ENCODE data around the gene ENDOU.

ENDOU gene

DNA sequence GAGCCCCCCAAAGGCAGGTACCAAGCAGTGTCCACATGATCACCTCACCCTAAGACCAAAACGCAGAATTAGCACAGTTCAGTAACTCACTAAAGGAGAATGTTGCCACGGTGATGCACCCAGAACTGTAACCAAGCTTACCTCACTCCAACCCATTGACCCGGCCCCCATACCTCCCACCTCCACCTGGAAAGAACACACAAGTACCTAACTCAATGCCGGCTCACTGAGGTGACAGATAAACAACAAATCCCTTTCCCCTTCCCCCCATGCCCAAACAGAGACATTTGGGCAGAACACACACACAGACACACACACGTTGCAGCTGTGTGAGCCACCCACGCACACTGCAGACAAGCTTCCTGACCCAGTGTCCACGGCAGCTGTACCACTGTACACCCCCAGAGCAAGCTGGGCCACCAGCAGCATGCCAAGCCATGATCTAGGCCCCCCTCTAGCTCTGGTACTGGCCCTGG is 32.1 kb upstream of the ENDOU start:
- no peak for DNase-seq

DNA sequence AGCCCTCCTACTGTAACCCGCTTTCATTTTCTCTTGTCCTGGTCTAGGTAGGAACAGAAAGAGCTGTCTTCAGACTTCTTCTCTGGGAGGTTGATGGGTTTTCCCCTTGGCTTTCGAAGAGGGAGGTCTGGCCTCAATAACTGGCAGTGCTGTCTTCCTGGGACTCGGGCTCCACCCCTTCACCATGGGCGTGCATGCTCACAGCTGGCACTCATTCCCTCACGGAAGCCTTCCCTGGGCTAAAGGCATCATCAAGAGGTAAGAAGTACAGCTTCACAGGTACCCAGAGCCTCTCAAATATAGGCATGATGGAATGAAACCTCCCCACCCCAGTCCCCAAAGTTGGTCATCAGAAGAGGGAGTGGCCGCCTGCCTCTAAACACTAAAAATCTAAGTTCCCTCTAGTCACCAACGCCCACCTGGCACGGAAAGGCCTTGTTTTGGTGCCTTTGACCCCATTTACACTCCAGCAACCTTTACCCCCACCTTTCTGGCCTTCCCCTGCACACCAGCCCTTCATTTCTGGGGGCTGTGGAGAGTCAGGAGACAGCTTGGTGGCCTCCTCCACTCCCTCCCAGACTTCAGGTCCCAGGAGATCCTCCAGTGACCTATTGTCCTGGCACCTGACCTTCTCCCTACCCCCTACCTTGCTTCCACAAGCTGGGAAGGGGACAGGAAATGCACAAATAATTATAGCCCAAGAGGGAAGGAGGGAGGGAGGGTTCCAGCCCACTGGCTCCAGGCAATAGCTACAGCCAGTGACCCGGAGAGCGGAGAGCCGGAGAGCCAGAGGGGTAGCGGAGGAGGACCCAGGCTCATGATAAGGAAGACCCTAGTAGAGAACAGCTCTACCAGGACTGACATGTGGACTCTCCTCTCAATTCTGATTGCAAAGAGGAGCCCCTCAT is 30.6 kb upstream of the ENDOU start:
- no peak for DNase-seq

DNA sequence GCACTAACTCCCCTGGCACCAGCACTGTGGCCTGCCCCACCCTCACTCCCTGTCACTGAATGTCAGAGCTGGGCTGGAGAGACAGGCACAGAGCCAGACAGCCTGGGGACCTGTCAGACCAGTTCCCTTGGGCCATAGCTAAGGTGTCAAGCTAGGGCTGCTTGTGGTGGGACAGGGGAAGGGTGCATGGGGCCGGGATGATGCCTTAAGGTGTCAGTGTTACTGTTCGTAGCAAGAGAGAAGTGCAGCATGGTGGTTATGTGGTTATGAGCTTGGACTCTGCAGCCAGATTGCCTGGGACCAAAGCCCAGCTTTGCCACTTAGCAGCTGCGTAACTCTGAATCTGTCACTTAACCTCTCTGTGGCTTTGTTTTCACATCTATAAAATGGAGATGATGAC is 29.6 kb upstream of the ENDOU start:
- no peak for DNase-seq

DNA sequence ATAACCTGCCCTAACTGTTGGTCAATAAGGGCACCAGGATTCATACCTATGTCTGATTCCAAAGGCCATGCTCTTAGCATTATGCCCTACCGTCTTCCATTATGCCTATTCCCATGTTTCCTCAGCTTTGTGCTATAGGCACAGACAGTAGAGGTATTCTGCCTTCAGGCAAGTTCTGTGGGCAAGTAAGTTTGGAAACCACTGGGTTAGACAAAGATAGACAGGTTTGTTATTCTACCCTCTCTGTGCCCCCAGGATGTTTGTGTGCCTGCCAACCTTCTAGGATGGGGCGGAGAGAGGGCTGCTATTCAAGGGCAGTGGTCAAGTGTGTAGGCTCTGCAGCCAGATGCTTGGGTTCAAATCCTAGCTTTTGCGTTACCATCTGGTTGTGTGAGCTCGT is 28.8 kb upstream of the ENDOU start:
- no peak for DNase-seq

DNA sequence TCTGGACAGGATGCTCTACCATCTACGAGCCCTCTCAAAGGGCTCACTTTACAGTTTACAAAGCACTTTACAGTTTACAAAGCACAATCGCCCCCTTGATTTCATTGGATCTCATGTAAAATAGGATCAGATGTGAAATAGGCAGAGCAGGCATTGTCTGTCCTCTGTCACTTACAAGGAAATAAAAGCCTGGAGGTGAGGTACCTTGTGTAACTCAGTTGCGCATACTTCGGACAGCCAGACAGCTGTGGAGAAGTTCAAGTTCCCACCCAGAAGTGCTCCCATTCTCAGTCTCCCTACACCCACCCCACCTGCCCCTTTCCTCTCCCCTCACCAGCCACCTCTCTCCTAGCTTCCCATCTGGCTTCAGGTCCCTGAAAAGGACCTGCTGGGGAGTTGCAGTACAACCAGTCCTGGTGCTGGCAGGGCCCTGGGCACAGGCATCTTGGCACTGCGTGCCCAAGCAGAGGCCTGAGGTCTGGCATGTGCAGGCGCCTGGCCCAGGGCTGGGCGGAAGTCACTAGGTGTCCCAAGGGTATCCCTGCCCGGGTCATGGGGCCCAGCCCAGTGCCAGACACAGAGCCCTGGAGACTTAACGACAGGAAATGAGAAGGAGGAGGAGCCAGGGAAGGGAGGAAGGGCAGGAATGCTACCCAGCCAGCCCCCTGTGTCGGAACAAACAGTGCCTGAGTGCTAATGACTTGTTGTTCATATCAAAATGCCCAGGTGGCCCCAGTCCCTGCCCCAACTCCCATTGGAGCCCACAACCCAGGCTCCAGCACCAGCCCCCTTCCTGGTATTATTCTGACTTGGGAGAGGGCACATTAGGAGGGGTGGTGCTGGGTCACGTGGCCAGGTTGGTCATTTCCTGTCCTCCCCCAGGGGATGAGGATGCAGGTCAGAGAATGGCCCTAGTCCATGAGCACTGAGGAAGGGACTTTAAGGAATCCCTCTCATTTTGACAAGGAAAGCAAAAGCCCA is 28.0 kb upstream of the ENDOU start:
- no peak for DNase-seq

DNA sequence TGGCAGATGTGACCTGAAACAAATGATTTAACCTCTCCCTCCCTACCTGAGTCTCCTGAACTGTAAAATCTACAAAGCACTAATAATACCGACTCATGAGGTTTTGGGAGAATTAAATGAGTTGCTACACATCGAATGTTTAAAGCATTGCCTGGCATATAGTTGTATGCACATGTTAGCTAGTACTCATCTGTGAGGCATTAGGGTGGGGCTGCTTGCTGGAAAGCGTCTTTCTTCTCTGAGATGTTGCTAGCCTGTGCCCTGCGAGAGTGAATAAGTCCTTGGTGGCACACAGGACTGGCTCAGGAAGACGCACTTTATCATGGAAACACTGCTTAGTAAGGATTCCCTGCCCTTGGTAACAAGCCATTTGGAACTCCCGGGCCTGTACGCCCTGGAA is 27.3 kb upstream of the ENDOU start:
- DNase-seq = no peak

DNA sequence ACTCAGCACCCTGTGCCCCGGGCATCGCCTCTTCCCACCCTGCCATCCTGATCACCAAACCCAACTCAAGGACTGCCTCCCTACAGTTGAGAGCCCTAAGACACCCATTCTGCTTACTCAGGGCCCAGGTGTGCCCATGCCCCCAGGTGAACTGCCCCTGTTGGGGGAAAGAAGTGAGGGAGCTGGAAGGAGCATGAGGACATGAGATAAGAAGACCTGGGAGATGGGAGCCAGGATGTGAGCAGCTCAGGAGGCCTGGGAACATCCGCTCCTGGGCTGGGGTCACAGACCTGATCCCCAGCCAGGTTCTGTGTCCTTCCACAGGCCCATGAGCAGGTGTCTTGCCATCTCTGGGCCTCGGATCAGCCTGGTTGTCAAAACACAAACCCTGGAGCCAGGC is 26.8 kb upstream of the ENDOU start:
- no peak for DNase-seq

DNA sequence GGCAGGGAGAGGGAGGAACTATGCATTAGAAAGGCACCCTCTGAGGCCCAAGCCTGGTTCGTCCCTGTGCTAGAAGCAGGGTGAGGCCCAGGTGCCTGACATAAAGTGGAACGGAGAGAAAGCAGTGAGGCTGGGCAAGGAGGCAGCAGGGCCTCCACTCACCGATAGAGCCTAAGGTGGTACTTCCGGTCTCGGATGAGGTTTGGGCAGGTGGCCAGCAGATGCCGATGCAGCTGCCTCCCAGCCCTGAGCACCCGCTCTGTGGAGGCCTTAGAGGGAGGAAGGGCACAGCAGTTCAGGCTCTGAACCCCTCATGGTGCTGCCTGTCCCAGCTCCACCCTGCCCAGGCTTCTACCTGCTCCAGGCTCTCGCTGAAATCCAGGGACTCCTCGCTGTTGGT is 26.3 kb upstream of the ENDOU start:
- no peak for DNase-seq

DNA sequence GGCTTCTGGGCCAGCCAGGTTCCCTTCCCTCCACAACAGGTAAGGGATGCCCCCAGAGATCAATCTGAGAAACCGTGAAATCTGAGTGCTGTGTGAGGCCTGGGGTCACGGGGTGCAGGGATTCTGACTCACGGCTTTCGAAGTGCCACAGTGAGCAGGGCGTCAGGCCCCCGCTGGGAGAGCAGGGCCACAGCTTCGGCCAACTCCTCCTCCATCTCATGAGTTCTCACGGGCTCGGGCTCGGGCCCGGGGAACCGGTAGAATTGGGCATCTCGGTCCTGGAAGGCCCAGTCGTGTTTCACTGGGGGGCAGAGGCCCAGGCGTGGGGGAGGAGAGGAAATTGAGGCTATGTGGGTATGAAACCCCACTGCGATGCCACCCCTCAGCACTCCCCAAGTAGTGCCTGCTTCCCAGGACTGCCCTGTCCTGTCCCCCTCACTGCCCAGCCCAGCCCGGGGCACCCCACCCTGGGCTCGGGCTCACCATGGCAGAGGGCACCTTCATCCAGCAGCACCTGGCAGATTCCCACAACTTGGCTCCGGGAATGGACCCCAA is 25.7 kb upstream of the ENDOU start:
- no peak for DNase-seq

DNA sequence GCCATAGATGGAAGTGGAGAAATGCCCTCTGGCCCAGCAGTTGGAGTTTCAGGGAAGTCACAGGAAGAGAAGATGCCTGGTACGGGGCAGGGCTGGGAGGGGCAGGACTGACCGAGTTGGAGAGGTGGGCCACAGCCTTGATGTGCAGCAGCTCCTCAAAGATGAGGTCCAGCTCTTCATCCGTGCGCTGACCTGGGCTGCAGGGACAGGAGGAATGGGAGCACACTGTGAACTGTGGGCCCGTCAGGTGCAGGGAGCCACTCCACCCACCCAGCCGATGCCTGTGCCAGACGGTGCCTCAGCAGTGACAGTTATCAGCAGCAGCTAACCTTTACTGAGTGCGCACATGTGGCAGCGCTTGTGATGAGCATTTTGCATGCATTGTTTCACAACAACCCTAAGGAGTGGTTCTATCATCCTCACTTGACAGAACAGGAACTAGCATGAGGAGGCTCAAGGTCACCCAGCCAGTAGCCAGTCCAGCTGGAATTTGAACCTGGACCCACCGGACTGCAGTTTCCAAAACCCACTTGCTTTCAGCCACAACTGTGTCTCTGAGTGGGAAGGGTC is 25.0 kb upstream of the ENDOU start:
- DNase-seq = no peak

DNA sequence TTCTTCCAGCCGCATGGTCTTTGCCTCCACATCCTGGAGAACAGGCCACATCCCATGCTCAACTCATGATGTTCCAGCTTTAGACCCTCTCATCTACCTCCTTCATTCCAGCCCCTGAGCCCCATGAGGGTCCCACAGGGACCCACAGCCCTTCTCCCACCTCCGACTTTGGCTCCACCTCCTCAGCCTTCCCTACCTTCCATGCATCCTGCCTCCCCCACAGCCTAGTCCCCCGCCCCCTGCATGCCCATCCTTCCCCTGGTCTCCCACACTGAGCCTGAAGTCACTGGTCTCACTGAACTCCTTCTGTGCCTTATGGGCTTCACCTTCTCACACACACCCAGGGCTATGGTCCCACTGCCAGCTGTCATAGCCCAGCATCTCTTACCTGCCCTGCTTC is 23.6 kb upstream of the ENDOU start:
- no peak for DNase-seq

DNA sequence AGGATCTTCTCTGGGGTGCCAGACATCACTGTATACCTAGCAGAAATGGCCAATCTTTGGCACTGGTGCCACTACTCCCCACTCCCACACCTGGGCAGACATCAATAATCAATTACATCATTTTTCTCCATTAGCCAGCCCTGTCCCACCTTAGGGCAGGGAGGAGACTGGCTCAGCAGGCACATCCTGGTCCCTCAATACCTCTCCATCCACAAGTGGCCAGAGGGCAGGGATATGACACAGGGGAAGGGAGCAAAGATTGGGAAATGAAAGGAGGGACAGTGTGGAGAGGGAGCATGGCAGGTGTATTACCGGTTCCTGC is 23.2 kb upstream of the ENDOU start:
- DNase-seq = no peak

DNA sequence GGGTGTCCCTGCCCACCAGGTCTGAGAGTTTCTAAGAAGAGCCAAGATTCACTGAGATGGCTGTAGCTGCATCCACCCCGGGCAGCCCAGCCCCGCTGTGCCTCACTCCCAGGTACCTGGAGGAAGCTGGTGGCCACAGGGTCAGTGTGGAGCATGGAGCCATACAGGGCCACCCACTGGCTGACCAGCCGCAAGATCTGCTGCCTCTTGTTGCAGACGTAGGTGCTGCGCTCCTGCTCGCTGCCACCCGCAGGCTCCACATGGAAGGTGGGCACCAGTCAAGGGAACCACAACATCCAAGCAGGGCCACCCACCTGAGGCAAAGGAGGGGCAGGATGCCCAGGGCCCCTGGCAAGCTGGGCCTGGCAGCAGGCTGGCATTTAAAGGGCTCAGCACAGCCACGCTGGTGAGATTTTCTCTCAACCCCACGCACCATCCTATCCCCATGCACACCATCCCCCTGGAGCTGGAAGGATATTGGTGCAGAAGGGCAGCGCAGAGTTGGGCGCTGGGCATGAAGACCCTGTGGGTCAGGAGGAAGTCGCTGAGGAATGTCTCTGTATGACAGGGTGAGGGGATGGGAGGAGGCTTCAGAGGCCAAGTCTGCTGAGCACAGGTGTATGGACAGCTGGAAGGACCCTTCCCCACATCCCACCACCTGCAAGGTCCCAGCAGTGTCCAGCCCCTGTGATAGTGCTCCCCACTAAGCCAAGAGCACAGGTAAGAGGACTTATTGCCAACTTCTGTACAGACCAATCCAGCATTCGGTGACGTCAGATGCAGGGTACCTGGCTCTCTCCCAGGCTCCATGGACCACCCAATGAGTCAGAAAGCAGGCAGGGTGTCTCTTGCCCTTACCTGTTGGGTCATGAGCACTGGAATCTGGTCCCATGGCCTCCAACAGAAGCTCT is 22.6 kb upstream of the ENDOU start:
- DNase-seq = no peak

DNA sequence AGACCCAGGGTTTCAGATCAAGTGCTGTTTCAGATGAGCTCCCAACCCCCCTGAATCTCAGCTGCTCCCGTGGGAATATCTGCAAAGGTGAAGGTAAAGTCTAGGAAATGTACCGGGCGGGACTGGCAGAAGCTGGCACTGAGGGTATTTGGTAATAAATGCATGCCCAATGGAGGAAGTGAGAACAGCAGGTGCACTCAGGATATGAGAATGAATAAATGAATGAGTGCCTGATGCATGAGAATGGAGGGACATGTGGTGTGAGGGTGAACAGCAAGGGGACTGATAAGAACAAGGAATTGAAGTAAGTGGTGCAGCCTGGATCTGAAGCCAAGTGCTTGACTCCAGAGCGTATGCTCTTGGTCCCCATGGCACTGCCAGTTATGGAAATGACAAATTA is 21.8 kb upstream of the ENDOU start:
- DNase-seq = no peak

DNA sequence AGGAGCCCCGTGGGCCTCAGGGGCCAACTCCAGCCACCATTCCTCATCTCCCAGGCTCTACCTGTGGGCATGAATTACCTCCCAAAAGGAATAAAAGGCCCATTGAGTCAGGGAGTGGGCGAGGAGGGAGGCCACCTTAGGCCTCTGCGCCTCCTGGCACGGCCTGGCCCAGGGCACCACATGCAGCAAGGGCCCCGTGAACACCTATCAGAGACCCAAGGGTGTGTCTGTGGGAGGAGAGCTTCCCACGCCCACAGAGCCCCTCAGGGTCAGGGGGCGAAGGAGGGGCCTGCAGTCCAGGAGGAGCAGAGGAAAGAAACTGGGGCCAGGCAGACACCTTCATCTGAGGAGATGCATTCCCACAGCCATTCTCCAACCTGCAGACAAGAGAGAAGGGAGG is 21.2 kb upstream of the ENDOU start:
- DNase-seq = no peak

DNA sequence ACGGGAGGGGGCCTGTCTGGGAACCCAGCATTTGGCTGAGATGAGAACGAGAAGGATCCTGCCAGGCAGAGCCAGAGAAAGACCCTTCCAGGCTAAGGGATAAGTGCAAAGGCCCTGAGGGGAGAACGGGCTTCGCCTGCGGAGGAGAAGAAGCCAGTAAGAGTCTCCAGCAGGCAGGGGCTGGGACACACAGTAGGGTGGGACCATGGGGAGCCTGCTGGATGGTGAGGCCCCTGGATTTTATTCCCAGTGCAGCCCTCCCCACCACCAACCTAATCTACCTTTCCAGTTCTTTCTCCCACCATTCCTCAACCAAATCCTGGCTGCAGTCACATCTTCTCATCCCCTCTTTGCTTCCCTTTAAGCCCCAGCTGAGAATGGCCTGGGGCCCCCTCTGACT is 20.8 kb upstream of the ENDOU start:
- DNase-seq = no peak

DNA sequence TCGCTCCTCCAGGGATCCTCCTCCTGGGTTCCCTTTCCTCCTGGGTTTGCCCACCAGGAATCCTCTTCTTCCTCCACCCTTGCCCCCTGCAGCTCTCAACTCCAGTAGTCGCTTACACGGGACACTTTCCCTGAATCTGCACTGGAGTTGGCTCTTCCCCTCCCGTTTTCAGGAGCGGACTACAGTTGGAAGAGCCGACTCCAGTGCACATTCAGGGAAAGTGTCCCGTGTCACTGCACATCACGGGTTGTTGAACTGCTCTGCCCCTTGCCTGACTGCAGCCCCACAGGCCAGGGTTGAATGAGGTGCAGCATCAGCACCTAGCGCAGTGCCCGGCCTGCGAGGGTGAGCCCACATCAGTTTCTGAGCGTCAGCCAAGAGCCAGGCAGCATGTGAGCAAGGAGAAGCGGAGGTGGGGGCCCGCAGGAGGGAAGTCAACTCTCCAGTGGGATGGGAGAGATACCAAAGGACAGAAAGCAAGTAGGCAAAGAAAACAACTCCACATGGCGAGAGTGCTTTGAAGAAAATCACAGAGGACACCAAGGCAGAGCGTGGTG is 20.3 kb upstream of the ENDOU start:
- DNase-seq = no peak

DNA sequence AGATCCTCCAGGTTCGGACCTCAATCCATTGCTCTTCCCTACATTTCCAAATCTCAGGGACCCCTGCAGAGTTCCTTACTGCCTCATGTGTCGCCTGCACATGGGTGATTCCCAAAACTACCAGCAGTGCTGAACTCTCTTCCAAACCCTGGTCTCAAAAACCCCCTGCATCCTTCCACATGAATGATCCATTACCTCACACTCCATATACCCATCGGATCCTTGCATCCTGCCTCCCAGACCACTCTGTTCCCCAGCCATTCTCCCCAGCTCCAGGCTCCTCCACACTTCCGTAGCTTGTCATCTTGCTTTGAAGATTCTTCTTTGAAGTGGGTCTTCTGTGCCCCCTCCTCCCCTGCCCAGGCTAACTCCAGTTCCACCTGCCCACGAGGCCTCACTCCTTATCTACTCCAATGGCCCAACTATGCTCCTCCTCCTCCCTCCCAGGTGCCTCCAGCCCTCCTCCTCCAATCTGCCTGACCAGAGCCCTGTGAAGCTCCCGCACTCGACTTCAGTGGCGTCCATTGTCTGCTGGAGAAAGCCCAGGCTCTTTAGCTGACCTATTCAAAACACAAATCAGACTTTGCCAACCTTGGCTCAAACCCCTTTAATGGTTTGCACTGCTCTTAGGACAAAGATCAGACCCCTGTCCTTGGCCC is 19.6 kb upstream of the ENDOU start:
- DNase-seq = no peak

DNA sequence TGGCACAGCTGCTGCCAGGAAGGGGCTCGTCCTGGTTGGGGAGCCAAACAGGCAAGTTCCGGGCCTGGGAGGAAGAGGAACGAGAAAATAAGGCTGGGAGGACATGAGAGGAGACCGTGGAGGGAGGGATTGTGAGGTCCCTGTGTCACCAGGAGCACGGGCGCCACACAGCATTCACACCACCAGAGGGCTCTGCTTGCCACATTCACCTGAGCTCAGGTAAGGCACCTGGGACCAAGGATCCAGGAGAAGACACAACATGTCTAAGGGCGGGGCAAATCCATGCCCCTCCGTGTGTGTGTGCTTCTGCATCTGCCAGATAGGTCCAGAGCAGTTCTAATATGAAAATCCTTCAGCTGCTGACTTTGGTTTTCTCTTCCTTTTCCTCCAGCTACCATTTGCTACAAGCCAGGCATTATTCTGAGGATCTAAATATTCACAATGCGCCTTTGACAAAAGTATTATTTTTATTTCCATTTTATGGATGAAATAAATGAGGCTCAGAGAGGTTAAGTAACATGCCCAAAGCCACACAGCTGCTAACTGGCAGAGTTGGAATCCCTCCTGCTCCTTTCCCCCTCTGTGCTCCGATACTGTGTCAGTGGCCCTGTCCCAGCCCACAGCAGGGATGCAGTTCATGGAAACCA is 18.8 kb upstream of the ENDOU start:
- no peak for DNase-seq

DNA sequence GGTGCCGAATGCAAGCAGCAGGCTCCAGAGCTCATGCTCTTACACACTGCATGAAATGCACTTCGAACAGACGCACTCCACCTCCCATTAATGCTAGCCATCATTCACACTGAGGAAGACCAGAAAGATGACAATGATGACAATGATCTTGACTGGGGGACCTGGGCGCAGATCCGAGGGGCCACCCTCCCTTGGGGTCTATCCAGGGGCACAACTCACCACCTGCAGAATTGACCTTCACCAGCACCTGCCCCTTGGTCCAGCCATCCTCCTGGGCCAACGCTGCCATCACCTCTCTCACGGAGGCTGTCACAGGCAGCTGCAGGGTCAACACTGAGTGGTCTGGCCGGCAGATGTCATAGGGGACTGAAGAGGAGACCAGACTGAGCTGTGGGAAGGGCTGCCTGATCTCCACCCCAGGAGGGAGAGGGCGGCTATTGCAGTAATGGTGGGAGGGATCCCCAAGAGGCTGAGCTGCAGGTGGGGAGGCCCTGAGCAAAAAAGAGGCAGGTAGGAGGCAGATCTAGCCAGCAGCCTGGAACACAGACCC is 18.1 kb upstream of the ENDOU start:
- no peak for DNase-seq

All from right kidney (tissue), 1 donor.